SK-N-MC (cell line): Measurements from ENCODE around the gene GRPEL2.

Experiments used
- EZH2 ChIP-seq: fragments of 200-600 bp; sonication (generic); IDR thresholded peaks from one replicate; pipeline ENCODE4 v1.6.1; 2017; ENCODE audit warnings: antibody characterized with exemption
- FOXP2 ChIP-seq: optimal IDR thresholded peaks from 2 replicates; pipeline ENCODE3; 2011; ENCODE audit warnings: mild to moderate bottlenecking, moderate library complexity; ENCODE audit not compliant: insufficient read depth; ENCODE audit errors: extremely low read length, control extremely low read depth
- POLR2AphosphoS5 ChIP-seq: IDR thresholded peaks from 2 replicates; pipeline ENCODE4 v1.6.1; 2012; ENCODE audit warnings: mild to moderate bottlenecking, low read depth, low read length, borderline replicate concordance

- TF ChIP-seq POLR2AphosphoS5 (no peak), EZH2 (no peak), FOXP2 (no peak)
Measured at GRCh38 chr5:149310947-149311658, 34.2 kb upstream of the GRPEL2 start.
